GM19452 (cell line): ENCODE results near the gene TBRG1.

Experiments used
- ATAC-seq: cut with Tn5 transposase; IDR thresholded peaks from one replicate; pipeline ENCODE4 v1.9.1; 2021; ENCODE audit not compliant: unreplicated experiment

Gene TBRG1

DNA sequence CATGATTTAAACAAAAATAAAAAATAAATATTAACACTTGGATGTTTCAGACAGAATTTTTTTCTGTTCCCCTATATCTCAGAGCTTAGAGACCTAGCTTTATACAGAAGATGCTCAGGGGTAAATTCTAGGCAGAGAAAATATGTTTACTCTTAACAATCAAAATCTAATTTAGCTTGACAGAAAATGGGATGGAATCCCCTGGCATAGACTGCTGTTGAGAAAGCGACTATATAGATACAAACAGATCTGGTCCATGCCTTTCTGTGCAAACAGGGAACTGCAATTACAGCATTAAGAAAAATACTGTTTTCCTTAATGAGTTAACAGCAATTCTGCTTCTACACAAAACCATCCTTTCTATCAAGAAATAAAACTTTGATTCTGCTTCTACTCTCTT lies 36.3 kb downstream of the TBRG1 start:
- no peak for ATAC-seq

DNA sequence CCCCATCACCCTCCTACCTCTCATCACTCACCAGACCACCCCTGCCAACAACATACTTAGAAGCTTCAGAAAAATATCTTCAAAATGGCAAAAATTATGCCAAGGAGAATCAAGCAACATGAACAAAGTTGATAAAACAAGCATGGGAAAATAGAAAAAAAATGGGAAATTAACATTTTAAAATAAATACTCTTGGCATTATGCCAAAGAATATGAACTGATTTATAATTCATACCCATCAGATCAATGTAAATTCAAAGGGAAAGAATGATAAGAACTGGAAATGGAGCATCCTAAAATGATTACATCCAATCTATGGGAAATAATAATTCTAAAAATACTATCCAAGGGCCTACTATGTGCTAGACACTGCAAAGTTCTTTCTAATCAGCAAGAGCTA lies 38.9 kb downstream of the TBRG1 start:
- ATAC-seq: no peak

DNA sequence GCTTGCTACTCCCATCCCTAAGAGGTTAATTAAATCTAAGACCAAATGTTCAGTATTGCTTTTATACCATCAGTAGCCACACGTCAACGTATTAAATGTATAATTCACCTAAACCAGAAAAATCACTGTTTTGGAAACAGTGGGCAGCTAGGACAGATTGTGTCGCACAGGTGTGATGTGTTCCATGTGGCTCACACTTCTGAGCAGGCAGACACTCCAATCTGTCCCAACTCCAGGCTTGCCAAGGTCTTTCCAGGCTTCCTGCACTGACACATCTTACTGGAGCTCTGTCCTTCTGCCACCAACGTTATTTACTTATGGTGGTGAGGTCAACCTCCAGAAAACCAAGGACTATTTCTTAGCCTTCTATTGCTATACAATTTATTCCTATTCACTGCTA lies 39.4 kb downstream of the TBRG1 start:
- ATAC-seq: no peak

GRCh38 chr11:124663861-124664260 lies 41.2 kb downstream of the TBRG1 start:
- ATAC-seq: no peak

- ATAC-seq: no peak
These were observed 44.9 kb downstream of the TBRG1 start for GRCh38 chr11:124667601-124668000.

DNA sequence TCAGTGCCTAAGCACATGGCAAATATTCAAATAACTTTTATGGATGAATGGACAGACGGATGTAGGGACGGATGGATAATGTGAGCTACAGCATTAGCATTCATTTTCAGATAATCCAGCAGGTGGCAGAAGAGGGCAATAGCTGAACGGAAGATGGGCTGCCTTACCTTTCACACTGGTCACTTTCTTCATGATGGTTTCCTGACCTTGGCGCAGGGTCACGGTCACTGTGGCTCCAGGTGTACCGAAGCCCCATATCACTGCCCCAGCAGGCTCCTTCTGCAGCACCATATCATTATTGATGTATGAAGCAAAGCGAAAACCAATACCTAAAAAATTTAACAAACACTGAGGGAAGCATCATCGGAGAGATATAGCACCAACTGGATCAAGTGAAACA lies 46.5 kb downstream of the TBRG1 start:
- no peak for ATAC-seq

GRCh38 chr11:124670732-124671131 lies 48.1 kb downstream of the TBRG1 start:
- ATAC-seq: no peak

GRCh38 chr11:124672536-124673215 lies 50.0 kb downstream of the TBRG1 start:
- no peak for ATAC-seq

DNA sequence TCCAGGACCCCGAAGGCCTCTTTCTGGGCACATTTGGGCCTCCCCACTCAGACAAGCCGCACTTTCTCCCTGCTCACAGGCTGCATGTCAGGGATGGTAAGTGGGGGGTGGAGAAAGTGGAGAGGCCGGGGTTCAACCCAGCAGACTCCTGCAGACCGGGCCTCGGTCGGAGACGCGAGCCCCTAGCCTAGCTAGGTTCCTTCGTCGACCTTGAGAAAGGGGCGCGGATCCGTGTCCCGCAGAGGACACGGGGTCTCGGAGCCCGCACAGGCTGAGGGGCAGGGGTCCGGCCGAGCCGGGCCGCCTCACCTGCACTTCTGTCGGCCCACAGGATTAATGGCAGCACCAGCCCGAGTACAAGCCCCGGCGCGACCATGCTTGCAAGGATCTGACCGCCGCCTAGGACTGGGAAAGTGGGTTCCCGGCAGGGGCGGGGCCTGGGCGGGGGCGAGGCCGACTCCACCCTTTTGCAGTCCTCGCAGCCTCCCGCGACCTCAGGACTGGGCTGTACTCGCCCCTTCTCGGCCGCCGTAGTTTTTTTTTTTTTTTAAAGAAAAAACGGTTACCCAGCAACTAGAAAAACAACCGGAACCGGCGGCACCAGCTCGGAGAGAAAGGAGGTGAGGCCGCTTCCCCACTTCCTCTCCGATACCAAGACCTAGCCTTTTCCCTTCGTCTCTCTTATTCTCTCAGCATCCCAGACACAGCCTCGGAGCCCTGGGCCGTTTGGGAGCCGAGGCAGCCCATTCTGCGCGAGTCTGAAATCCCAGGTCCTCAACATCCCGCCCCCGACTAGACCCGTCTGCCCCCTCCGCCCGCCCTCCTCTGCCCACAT lies 50.9 kb downstream of the TBRG1 start, which contains the start of the genes SIAE and SPA17:
Gene SIAE, minus strand, starts transcription at position 407 of the 835 bp plus-strand sequence. Its CDS starts 31 bp downstream, at position 376.
Gene SPA17, plus strand, starts transcription at position 572 of the 835 bp plus-strand sequence. CDS start 1,361 bp downstream, outside the sequence.
- peak; percentile 86 for ATAC-seq

DNA sequence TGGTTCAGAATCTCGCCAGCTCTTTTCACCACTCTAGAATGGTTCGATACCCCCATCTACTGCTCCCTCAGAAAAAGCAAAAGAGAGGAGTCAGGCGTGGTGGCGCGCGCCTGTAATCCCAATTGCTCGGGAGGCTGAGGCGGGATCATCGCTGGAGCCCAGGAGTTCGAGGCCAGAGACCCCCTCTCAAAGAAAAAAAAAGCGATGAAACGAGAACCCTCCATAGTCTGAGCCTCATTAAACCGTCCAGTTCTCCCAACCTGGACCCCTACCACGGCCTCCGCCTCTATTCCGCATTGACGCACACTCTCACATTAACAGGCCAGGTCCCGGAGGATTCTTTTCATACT lies 51.5 kb downstream of the TBRG1 start:
- ATAC-seq: no peak

DNA sequence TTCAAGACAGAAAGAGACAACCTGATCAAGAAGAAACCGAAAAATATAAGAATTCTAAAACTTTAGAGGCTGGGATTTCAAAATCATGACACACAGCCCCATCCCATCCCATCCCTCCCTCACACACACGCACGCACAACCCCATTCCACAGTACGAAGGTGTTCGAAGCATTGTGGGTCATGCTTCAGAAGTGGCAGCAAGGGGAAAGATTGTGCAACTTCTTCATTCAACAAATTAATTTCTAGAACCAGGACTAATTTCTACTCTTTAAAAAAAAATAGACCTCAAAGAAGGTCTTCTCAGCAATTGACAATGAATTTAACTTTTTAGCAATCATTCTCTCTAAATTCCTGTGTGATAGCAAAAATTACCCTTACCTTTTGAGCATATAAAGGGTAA lies 51.9 kb downstream of the TBRG1 start:
- ATAC-seq: no peak

DNA sequence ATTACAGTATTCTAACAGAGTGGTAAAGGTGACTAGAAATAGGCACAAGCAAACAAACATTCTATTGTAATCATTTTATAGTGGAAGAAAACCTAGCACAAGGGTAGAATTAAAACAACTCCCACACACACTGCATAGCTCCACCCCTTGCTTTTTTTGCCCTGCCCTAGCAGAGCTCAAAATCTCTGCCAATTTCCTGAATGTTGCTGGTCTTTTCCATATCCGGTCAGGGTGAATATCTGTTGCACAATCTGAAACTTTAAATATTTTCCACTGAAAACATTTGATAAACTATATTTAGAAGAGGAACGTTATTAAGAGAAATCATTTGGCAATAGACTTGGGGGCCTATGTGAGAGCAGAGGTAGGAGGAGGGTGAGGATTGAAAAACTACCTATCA lies 53.7 kb downstream of the TBRG1 start:
- no peak for ATAC-seq

- ATAC-seq: no peak
These were observed 55.8 kb downstream of the TBRG1 start for GRCh38 chr11:124678416-124678815.

DNA sequence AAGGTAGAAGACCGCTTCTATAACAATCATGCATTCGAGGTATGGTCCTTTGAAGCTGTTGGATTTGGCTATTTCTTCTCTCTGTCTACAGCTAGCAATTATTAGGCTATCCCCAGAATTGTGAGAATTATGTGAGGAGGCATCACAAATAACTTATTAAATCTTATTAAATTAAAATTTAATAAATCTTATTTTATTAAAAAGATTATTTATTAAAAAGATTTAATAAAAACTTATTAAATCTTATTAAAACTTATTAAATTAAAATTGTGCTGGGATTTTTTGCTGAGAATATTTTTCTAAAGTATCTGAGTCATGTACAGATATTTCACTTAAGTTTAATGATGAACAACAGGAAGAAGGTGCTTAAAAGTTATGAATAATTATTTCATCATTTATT lies 58.8 kb downstream of the TBRG1 start:
- no peak for ATAC-seq

GRCh38 chr11:124682443-124682842 lies 59.8 kb downstream of the TBRG1 start:
- no peak for ATAC-seq
